Measurements from ENCODE around the gene CDCA4. TPM values are rescaled to one million over a fixed set of nuclear protein-coding genes. Genes with fewer than 3 reads are reported as not detected.

The CDCA4 gene
- total RNA-seq, 1 donor: 41.1 TPM

DNA sequence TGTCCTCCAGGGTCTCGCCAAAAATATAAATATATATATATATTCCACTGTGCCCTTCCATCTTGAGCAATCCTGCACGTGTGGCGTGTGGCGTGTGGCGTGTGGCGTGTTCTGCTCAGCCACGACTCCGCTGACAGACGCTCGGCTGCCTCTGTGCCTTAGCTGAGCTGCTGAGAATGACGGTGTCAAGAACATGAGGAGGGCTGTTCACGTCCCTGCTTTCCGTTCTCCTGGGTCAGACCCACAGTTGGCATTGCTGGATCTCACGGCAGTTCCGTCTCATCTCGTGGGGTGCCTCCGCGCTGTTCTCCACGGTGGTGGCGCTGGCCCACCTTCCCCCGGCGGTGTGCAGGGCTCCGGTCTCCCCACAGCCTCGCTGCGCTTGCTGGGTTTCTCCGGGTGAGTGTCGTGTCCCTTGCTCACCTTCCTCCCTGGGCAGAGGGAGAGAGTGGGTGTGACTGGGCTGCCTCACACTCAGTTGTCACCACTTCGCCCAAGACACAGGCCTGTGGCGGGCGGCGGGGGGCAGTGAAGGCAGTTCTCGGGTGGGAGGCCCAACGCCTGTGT is 34.9 kb upstream of the CDCA4 start:
- TF ChIP-seq, protein P1, sequence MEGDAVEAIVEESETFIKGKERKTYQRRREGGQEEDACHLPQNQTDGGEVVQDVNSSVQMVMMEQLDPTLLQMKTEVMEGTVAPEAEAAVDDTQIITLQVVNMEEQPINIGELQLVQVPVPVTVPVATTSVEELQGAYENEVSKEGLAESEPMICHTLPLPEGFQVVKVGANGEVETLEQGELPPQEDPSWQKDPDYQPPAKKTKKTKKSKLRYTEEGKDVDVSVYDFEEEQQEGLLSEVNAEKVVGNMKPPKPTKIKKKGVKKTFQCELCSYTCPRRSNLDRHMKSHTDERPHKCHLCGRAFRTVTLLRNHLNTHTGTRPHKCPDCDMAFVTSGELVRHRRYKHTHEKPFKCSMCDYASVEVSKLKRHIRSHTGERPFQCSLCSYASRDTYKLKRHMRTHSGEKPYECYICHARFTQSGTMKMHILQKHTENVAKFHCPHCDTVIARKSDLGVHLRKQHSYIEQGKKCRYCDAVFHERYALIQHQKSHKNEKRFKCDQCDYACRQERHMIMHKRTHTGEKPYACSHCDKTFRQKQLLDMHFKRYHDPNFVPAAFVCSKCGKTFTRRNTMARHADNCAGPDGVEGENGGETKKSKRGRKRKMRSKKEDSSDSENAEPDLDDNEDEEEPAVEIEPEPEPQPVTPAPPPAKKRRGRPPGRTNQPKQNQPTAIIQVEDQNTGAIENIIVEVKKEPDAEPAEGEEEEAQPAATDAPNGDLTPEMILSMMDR (IDR thresholded peaks at IDR 0.05; ENCODE audit: insufficient read depth, low read length): no peak
- DNase-seq (ENCODE audit: low read depth): no peak

DNA sequence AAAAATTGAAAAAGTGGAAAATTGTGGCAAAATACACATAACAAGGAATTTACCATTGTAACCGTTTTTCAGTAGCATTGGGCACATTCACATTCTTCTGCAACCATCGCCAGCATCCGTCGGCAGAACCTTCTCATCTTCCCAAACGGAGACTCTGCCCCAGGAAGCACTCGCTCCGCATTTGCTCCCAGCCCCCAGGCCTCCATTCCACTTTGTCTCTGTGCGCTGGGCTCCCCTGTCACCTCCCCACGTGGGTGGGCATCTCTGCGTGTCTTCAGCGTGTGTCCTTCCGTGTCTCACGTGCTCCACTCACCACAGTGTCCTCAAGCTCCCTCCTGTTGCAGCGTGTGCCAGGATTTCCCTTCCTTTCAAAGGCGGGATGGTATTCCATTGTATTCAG is 34.5 kb upstream of the CDCA4 start:
- TF ChIP-seq, protein P1 (IDR thresholded peaks at IDR 0.05; ENCODE audit: insufficient read depth, low read length): no peak

More for the DNA sequence above, 34.9 kb upstream of the CDCA4 start:
- no peak overlapping the region for H3K4me3 ChIP-seq (ENCODE audit: low read depth, low read length)

GRCh38 chr14:105053996-105054395 is 33.1 kb upstream of the CDCA4 start:
- H3K4me3 ChIP-seq (ENCODE audit: low read depth, low read length): no peak overlapping the region
- DNase-seq (ENCODE audit: low read depth): no peak
- TF ChIP-seq, protein P1 (IDR thresholded peaks at IDR 0.05; ENCODE audit: insufficient read depth, low read length): no peak

More for the DNA sequence above, 34.5 kb upstream of the CDCA4 start:
- H3K4me3 ChIP-seq (ENCODE audit: low read depth, low read length): no peak overlapping the region
- DNase-seq (ENCODE audit: low read depth): no peak

- H3K4me3 ChIP-seq (ENCODE audit: low read depth, low read length): no peak overlapping the region
- DNase-seq (ENCODE audit: low read depth): no peak
- TF ChIP-seq, protein P1 (IDR thresholded peaks at IDR 0.05; ENCODE audit: insufficient read depth, low read length): no peak
Measured at GRCh38 chr14:105053421-105053820, 32.5 kb upstream of the CDCA4 start.

DNA sequence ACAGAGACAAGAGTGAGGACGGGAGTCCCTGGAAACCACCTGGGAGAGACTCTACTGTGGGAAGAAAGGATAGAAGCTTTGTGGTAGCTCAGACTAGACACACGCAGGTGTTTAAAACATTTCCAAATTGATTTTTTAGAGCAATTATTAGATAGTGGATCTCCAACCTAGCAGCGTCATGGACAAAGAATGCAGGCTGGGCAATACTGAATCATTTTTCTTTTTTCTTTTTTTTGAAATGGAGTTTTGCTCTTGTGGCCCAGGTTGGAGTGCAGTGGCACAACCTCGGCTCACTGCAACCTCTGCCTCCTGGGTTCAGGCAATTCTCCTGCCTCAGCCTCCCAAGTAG is 31.2 kb upstream of the CDCA4 start:
- H3K4me3 ChIP-seq (ENCODE audit: low read depth, low read length): no peak overlapping the region
- TF ChIP-seq, protein P1 (IDR thresholded peaks at IDR 0.05; ENCODE audit: insufficient read depth, low read length): no peak
- no peak for DNase-seq (ENCODE audit: low read depth)

DNA sequence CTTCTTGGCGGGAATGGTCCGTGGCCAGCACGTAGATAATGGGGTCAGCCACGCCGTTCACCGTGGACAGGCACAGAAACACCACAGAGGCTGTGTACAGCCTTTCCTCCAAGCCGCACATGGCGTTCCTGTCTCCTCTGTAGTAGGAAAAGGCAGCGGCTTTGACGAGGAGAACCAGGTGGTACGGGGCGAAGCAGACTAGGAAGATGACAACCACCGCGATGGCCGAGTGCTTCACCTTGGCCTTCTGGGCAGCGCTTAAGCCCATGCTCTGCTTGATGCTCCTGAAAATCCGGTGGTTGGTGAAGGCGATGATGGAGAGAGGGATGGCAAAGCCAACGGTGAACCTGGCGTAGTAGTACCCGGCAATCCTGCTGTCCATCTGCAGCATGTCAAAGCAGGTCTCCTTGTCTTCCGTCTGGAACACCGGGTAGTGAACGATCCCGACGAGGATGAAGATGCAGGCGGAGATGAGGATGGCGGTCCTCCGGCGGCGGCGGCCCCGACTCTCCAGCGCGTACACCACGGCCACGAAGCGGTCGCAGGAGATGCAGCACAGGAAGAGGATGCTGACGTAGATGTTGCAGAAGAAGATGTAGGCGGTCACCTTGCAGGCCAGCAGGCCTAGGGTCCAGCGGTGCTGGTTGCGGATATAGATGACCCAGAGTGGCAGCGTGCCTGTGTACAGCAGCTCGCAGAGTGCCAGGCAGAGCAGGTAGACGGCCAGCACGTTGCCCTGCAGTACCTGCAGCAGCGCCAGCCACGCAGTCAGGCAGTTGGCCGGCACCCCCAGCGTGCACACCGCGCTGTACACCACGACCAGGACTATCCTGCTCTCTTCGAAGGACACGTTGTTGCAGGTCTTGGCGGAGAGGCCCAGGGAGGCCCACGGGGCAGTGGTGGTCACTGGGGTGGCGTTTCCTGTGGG is 30.6 kb upstream of the CDCA4 start:
- no peak for DNase-seq (ENCODE audit: low read depth)
- TF ChIP-seq, protein P1 (IDR thresholded peaks at IDR 0.05; ENCODE audit: insufficient read depth, low read length): no peak
- H3K4me3 ChIP-seq (ENCODE audit: low read depth, low read length): no peak overlapping the region
